GM11168 (cell line): ENCODE data around the gene TANGO6.

ENCODE experiments used
- in situ Hi-C: fragments of 300-500 bp; cut with MboI; formaldehyde crosslinking; loops from one replicate; pipeline ENCODE4 v1.12.0; 2022; ENCODE audit warnings: low sequenced_read_pairs; ENCODE audit not compliant: unreplicated experiment

TANGO6 gene

GRCh38 chr16:68859828-68860227, 16.5 kb downstream of the TANGO6 start:
- in situ Hi-C loops, result loop anchor here (10.0 to 25.0 kb wide), 3 partner anchors 265 to 427 kb away; no protein-coding TSS in a partner anchor

GRCh38 chr16:68860978-68861892, 17.9 kb downstream of the TANGO6 start:
- in situ Hi-C loops, result loop anchor here (25.0 kb wide), 1 partner anchor 426 kb away; no protein-coding TSS in a partner anchor

GRCh38 chr16:68866933-68867332, 23.6 kb downstream of the TANGO6 start:
- in situ Hi-C loops, result loop anchor here (25.0 kb wide), 1 partner anchor 420 kb away; no protein-coding TSS in a partner anchor

GRCh38 chr16:68869492-68870088, 26.3 kb downstream of the TANGO6 start:
- in situ Hi-C loops, result loop anchor here (25.0 kb wide), 1 partner anchor 418 kb away; no protein-coding TSS in a partner anchor

GRCh38 chr16:68873635-68874471, 30.5 kb downstream of the TANGO6 start:
- in situ Hi-C loops, result loop anchor here (25.0 kb wide), 1 partner anchor 413 kb away; no protein-coding TSS in a partner anchor

- in situ Hi-C loops, result no loop called here
Measured at GRCh38 chr16:68875871-68876270, 32.5 kb downstream of the TANGO6 start.

GRCh38 chr16:68883685-68884084, 40.4 kb downstream of the TANGO6 start:
- in situ Hi-C loops, result no loop called here

- in situ Hi-C loops, result no loop called here
Measured at GRCh38 chr16:68884401-68884800, 41.1 kb downstream of the TANGO6 start.

GRCh38 chr16:68884861-68885720, 41.8 kb downstream of the TANGO6 start:
- in situ Hi-C loops, result no loop called here

GRCh38 chr16:68887107-68887506, 43.8 kb downstream of the TANGO6 start:
- in situ Hi-C loops, result no loop called here

GRCh38 chr16:68889508-68890150, 46.3 kb downstream of the TANGO6 start:
- in situ Hi-C loops, result no loop called here

GRCh38 chr16:68892214-68892613, 48.9 kb downstream of the TANGO6 start:
- in situ Hi-C loops, result no loop called here

- in situ Hi-C loops, result no loop called here
Measured at GRCh38 chr16:68892898-68893297, 49.6 kb downstream of the TANGO6 start.

GRCh38 chr16:68893710-68894705, 50.7 kb downstream of the TANGO6 start:
- in situ Hi-C loops, result no loop called here

GRCh38 chr16:68894714-68895113, 51.4 kb downstream of the TANGO6 start:
- in situ Hi-C loops, result no loop called here

GRCh38 chr16:68898026-68898425, 54.7 kb downstream of the TANGO6 start:
- in situ Hi-C loops, result no loop called here

- in situ Hi-C loops, result no loop called here
Measured at GRCh38 chr16:68900009-68900408, 56.7 kb downstream of the TANGO6 start.
